ENCODE data around the gene RAI1.
A peak's percentile ranks its signal among the peaks of the same experiment; 100 is the strongest.
"Not testable (repeated sequence)": the region's sequence is repeated elsewhere in the genome, so short reads cannot be mapped to it uniquely, and the experiment has no call there.

RAI1 gene

DNA sequence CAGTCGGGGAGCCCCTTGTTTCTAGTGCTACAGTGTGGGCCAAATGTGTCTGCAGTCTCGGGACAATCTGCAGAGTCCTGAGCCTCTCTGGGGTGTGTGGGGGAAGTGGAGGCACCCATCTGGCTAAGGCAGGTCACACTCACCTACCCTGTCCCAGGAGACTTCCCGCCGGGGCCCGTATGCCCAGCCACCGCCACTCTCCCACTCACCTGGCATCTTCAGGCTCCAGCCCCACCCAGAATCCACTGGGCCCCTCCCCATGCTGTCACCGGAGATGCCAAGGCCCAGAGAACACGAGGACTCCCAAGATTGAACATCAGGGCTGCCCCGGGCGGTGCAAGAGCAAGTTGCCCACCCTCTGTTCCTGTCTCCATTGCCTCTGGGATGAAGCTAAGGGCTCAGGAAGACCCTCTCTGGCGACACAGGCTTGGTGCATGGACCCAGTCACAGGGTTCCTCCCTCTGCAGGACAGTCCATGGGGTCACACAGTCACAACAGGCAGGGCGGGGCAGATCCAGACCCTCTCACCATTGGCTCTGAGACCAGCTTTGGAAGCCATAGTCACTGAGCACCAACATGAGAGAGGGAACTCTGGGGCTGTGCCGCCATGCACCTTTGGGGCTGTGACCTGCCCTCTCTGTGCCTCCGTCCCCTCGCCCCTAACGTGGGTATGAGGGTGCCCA, 117.5 kb downstream of the RAI1 start:
- DNase-seq (ENCODE audit: low read depth): no peak

- DNase-seq (ENCODE audit: low read depth): no peak
These were observed 119.3 kb downstream of the RAI1 start for GRCh38 chr17:17800504-17801021.

- no peak for DNase-seq (ENCODE audit: low read depth)
These were observed 120.7 kb downstream of the RAI1 start for GRCh38 chr17:17801800-17802481.

- no peak for DNase-seq (ENCODE audit: low read depth)
These were observed 122.7 kb downstream of the RAI1 start for GRCh38 chr17:17804007-17804406.

GRCh38 chr17:17805575-17805974, 124.3 kb downstream of the RAI1 start:
- DNase-seq (ENCODE audit: low read depth): no peak

- DNase-seq (ENCODE audit: low read depth): no peak
These were observed 124.8 kb downstream of the RAI1 start for GRCh38 chr17:17806035-17806434.

DNA sequence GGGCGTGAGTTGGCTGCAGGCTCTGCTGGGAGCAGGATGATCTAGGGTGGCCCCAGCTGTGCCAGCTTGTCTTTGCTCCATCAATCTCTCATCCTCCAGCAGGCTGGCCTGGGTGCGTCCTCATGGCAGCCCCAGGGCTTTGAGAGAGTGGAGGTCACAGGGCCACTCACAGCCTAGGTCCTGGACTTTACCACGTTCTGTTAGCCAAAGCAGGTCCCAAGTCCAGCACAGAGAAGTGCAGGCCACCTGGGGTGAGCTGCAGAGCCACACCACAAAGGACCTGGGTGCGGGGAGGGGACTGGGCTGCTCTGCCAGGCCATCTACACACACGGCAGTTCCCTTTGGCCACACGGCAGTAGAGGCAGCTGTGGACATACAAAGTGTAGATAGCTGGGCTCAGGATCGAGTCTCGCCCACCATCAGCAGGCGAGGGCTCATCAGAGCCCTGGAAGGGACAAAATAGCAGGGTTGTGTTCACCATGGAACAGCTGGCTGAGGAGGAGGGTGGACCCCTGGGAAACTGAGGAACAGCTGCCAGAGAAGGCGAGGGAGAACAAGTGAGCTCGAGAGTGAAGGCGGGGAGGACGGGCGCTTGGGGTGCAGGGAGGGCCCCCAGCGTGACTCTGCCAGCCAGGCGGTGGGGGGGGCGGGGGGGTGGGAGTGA, 125.5 kb downstream of the RAI1 start:
- no peak for DNase-seq (ENCODE audit: low read depth)

GRCh38 chr17:17807440-17807839, 126.2 kb downstream of the RAI1 start:
- DNase-seq (ENCODE audit: low read depth): no peak

DNA sequence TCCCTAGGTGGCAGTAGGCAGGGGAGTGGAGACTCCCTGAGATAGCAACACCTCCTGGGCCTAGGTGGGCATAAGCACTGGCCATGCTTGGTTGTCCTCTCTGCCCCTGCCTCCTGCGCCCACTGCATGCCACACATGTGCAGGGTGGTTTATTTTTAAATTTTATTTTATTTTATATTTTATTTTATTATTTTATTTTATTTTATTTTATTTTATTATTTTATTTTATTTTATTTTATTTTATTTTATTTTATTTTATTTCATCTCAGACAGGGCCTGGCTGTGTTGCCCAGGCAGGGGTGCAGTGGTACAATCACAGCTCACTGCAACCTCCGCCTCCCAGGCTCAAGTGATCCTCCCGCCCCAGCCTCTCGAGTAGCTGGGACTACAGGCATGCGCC, 126.9 kb downstream of the RAI1 start:
- DNase-seq (ENCODE audit: low read depth): not testable (repeated sequence)

DNA sequence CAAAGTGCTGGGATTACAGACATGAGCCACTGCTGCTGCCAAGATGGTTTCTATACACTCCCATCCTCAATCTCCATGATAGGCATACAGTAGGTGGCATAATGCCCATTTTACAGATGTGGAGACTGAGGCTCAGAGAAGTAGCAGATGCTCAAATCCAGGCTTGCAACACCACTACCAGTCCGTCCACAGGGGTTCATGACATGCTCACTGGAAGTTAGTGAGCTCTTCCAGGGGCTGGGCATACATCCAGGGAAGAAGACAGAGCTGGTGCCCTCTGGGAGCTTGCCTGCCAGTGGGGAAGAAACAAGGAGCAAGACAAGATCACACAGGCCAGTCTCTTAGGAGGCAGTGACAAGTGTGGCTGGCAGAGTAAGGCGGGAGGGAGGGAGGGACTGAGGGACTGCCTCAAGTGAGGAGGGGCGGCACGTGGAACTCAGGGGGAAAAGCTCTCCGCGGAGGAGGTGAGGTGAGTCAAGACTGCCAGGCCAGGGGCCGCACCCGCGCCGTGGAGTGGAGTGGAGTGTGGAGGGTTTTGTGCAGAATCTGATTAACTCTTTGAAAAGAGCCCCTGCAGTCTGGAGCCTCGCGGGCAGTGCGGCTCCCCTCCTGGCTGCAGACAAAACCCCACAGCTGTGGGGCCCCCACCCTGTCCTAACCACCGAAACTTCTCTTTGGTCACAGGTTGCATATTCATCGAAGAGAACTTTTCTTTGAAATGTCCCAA, 127.6 kb downstream of the RAI1 start:
- DNase-seq (ENCODE audit: low read depth): no peak

DNA sequence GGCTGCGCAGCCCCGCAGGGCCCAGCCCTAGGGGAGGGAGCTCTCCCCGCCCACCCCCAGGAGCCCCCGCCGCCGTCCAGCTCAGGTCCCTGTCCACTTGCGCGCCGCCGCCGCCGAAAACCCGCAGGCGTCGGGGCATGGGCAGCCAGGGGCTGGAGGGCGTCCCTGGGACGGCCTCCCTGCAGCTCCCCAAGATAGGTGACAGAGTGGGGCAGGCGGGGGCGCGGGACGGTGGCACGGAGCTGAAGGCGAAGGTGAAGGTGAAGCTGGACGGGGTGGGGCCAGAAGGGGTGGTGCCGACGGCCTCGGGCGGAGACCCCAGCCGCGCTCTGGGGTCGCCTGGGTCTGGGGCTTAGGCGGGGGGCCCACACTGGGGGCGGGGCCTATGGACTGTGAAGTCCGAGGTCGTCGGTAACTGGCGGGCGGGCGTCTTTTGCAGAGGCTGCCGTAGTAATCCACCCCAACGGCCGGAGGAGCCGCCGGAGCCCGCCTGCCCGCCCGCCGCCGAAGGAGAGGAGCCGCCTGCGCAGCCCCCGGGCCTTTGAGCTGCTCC, 128.3 kb downstream of the RAI1 start:
- no peak for DNase-seq (ENCODE audit: low read depth)

GRCh38 chr17:17810084-17810894, 129.0 kb downstream of the RAI1 start:
- peak; percentile 22 for DNase-seq (ENCODE audit: low read depth)

DNA sequence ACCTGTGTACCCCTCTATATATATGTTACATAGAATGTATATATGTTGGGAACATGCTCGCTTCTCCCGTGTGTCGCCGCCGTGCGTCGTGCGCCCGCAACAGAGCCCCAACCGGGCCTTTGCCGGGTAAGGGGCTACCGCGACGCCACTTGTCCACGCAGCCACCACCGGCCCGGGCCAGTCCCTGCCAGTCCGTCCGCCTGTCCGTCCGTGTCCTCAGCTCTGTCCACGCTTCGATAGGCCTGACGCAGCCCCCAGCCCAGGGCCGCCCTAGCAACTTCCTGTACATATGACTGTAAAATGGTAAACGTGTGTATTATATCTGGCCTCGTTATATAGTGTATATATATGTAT, 129.6 kb downstream of the RAI1 start:
- no peak for DNase-seq (ENCODE audit: low read depth)

- no peak for DNase-seq (ENCODE audit: low read depth)
These were observed 130.3 kb downstream of the RAI1 start for GRCh38 chr17:17811381-17812210.

GRCh38 chr17:17812211-17813054, 131.2 kb downstream of the RAI1 start:
- peak; percentile 62 for DNase-seq (ENCODE audit: low read depth)

GRCh38 chr17:17813055-17813724, 131.9 kb downstream of the RAI1 start:
- DNase-seq (ENCODE audit: low read depth): no peak

- DNase-seq (ENCODE audit: low read depth): no peak
These were observed 132.5 kb downstream of the RAI1 start for GRCh38 chr17:17813725-17814095.

DNA sequence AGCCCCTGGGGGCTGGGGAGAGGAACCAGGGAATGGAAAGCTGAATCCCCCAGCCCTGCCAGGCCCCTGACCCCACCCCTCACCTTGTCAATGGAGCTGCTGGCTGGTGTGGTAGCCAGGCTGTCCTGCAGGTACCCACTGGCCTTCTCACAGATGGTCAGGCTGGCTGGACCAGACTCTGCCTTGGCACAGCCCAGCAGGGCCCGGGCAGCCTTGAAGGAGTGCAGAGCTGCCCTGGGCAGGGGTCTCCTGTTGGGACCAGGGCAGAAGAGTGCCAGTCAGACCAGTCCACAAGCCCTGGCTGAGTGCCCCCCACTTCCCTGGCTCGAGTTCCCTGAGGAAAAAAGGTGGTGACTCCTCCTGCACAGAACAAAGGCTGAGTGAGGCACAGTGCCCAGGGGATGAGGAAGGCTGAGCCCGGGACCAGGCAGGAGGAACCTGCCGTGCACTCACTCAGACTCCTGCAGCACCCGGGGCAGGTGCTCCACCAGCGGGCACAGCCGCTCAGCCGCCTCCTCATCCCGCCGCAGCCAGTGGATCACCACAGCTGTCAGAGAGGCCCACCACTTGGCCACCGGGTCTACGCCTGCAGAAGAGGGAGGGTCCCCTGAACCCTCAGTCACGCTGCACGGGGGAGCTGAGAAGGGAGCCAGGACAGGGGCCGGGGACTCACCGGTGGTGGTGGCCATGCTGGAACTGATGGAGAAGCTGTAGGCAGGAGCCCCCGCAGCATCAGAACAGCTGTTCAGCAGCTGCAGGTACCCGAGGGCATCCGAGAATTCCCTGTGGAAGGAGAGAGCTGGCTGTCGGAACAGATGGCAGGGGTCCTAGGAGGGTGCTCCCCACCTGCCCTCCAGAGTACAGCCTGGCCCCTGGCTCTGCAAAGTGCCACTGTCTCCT, 133.2 kb downstream of the RAI1 start:
- no peak for DNase-seq (ENCODE audit: low read depth)
